Tibial nerve (tissue), 4 donors: ENCODE measurements around the gene TRPV6.

ENCODE experiments used
- EP300 ChIP-seq, 2 donors: sonication (generic); formaldehyde crosslinking; IDR thresholded peaks; one replicate each; pipeline ENCODE4 v1.6.1; 2017; ENCODE audit warnings: antibody characterized with exemption in 2 of 2, mild to moderate bottlenecking in 1 of 2
- POLR2A ChIP-seq, 2 donors: fragments of 450-650 bp; IDR thresholded peaks; one replicate each; pipeline ENCODE4 v1.6.1; 2017; ENCODE audit warnings: antibody characterized with exemption in 2 of 2, mild to moderate bottlenecking in 2 of 2, moderate library complexity in 2 of 2
- TF ChIP-seq, protein P1 (sequence below), 5 experiments: fragments of 200-600 bp in 3 of 5; fragments of 450-650 bp in 2 of 5; sonication (generic) in 3 of 5; IDR thresholded peaks; one replicate each; pipeline ENCODE4 v1.5.1; 2016 to 2019; ENCODE audit warnings: antibody characterized with exemption in 5 of 5, mild to moderate bottlenecking in 3 of 5, moderate library complexity in 2 of 5

DNA sequence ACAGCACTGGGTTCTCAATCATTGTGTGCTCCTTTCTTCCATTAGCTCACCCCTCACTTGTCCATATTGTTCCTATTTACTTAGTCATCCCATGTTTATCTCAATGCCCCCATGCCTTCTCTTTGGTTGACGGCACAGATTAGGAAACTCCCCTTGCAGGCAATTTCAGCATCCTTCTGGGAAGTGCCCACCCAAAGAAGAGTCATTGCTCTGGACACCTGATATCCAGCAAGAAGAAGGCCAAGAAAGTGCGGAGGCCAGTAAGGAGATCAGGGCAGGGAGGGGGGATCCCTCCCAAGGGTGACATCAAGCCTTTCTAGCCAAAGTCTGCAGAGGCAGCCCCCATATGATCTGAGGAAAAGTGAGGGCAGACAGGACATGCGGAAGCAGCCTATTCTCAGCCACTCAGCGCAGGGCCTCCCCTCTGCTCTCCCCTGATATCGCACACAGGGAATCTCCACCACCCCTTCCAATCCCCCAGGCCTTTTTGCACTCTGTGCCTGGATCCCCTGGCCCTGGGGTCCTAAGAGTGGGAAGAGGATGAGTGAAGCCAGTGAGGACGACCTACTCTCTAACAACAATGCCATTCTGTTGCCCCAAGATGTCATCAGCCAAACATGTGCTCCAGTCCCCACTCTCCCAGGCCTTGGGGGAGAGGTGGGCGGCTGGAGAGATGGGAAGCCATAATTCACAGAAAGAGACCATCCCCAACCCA is 1.8 kb downstream of the TRPV6 start:
- TF ChIP-seq, protein P1, sequence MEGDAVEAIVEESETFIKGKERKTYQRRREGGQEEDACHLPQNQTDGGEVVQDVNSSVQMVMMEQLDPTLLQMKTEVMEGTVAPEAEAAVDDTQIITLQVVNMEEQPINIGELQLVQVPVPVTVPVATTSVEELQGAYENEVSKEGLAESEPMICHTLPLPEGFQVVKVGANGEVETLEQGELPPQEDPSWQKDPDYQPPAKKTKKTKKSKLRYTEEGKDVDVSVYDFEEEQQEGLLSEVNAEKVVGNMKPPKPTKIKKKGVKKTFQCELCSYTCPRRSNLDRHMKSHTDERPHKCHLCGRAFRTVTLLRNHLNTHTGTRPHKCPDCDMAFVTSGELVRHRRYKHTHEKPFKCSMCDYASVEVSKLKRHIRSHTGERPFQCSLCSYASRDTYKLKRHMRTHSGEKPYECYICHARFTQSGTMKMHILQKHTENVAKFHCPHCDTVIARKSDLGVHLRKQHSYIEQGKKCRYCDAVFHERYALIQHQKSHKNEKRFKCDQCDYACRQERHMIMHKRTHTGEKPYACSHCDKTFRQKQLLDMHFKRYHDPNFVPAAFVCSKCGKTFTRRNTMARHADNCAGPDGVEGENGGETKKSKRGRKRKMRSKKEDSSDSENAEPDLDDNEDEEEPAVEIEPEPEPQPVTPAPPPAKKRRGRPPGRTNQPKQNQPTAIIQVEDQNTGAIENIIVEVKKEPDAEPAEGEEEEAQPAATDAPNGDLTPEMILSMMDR (IDR thresholded peaks at IDR 0.05): no peak
- TF ChIP-seq POLR2A (IDR thresholded peaks at IDR 0.05): no peak
- no peak for TF ChIP-seq EP300 (IDR thresholded peaks at IDR 0.05)
